Measurements from ENCODE around the gene EXT2. TPM values are rescaled to one million over a fixed set of nuclear protein-coding genes. Genes with fewer than 3 reads are reported as not detected.

The EXT2 gene
- total RNA-seq, 1 experiment from 2014 or later, result 42.9 TPM

DNA sequence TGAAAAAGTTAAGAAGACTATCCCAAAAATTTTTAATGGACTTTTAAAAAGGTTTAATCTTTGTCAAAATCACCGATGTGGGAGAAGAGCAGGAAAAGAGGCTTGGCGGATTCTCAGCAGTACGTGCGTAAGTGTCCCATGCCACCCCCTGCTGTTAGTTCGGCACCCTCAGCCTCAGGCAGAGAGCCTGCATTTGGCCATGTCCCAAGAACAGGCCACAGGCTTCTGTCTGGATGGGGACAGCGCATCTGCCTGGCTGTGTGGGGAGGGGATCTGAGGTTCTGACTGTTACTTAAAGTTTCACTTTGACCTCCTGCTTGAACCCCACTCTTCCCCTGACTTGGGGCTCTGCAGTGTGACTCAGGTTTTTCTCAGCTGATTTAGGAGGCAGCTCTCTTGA lies 35.3 kb downstream of the EXT2 start:
- H3K18ac ChIP-seq (ENCODE audit: insufficient read length, low read depth, low read length), result no peak overlapping the region
- DNase-seq, result no peak
- no peak overlapping the region for H3K27ac Mint-ChIP-seq
- no peak overlapping the region for H3K4me3 Mint-ChIP-seq
- no peaks in the 10 kb centered on the region for H3K23me2 ChIP-seq (ENCODE audit: insufficient read length, low read depth, low read length, poor library complexity, severe bottlenecking)
- no peaks in the 10 kb centered on the region for H3K9me3 Mint-ChIP-seq
- peaks cover 0 to 3% of the 10 kb centered on the region in 2 experiments; a peak in 2 of 4 replicates for H3K4me1 Mint-ChIP-seq
- H2BK120ac ChIP-seq (ENCODE audit: low read depth, low read length, poor library complexity, severe bottlenecking), result no peak overlapping the region
- no peak overlapping the region for H3K27ac ChIP-seq (ENCODE audit: insufficient read length, low read depth, low read length)
- H3K4me2 ChIP-seq (ENCODE audit: insufficient read depth, insufficient read length, low read length), result no peak overlapping the region
- H3K56ac ChIP-seq (ENCODE audit: insufficient read length, low read depth, low read length), result no peak overlapping the region
- no peaks in the 10 kb centered on the region for H3K27me3 Mint-ChIP-seq (ENCODE audit: low read depth)
- no peak overlapping the region for H2AFZ ChIP-seq (ENCODE audit: low read length)
- no peaks in the 10 kb centered on the region for H3K79me1 ChIP-seq (ENCODE audit: insufficient read depth, low read depth, low read length, poor library complexity, severe bottlenecking)
- H3K4me1 ChIP-seq (ENCODE audit: insufficient read depth, low read length), result no peaks in the 10 kb centered on the region
- H4K5ac ChIP-seq (ENCODE audit: insufficient read length, low read depth, low read length), result no peak overlapping the region
- H3K79me2 ChIP-seq (ENCODE audit: insufficient read depth, low read length), result no peaks in the 10 kb centered on the region
- no peak overlapping the region for H3K9ac ChIP-seq (ENCODE audit: extremely low read depth, insufficient read length, low read length)
- H2BK12ac ChIP-seq (ENCODE audit: insufficient read length, low read depth, low read length), result no peak overlapping the region
- no CpG with 5 or more reads among the region's 6 CpGs for WGBS (ENCODE audit: extremely low coverage, insufficient read length, low lambda C conversion rate)
- H3K27me3 ChIP-seq (ENCODE audit: insufficient read depth, low read length), result no peaks in the 10 kb centered on the region
- no peak overlapping the region for H2BK20ac ChIP-seq (ENCODE audit: low read depth, low read length, poor library complexity, severe bottlenecking)
- H3K23ac ChIP-seq (ENCODE audit: insufficient read length, low read depth, low read length), result no peak overlapping the region
- H3T11ph ChIP-seq (ENCODE audit: low read length), result no peak overlapping the region
- H3K9me3 ChIP-seq (ENCODE audit: control insufficient read depth, low read depth, low read length), result no peaks in the 10 kb centered on the region
- no peak overlapping the region for H4K91ac ChIP-seq (ENCODE audit: insufficient read length, low read depth, low read length)
- H2AK5ac ChIP-seq (ENCODE audit: insufficient read length, low read length), result no peak overlapping the region
- H4K20me1 ChIP-seq (ENCODE audit: control insufficient read depth, insufficient read depth, insufficient read length), result no peaks in the 10 kb centered on the region
- no peak overlapping the region for H4K8ac ChIP-seq (replicated peaks; ENCODE audit: insufficient read length, low read depth, low read length)
- no peak overlapping the region for H3K14ac ChIP-seq (ENCODE audit: insufficient read depth, low read length)
- H2BK15ac ChIP-seq (ENCODE audit: low read depth, low read length), result no peak overlapping the region
- H3K4ac ChIP-seq (ENCODE audit: low read depth, low read length), result no peak overlapping the region
- no peak overlapping the region for H2BK5ac ChIP-seq (ENCODE audit: insufficient read length, low read length)
- TF ChIP-seq, protein P1, sequence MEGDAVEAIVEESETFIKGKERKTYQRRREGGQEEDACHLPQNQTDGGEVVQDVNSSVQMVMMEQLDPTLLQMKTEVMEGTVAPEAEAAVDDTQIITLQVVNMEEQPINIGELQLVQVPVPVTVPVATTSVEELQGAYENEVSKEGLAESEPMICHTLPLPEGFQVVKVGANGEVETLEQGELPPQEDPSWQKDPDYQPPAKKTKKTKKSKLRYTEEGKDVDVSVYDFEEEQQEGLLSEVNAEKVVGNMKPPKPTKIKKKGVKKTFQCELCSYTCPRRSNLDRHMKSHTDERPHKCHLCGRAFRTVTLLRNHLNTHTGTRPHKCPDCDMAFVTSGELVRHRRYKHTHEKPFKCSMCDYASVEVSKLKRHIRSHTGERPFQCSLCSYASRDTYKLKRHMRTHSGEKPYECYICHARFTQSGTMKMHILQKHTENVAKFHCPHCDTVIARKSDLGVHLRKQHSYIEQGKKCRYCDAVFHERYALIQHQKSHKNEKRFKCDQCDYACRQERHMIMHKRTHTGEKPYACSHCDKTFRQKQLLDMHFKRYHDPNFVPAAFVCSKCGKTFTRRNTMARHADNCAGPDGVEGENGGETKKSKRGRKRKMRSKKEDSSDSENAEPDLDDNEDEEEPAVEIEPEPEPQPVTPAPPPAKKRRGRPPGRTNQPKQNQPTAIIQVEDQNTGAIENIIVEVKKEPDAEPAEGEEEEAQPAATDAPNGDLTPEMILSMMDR (conservative IDR thresholded peaks at IDR 0.05), result no peak
- peaks cover 2 to 40% (median 20%) of the 10 kb centered on the region in 3 experiments; a peak in 5 of 7 replicates for H3K36me3 Mint-ChIP-seq (ENCODE audit: insufficient read depth in 1 of 3, low read depth in 3 of 3)
